WTC11 (cell line): ENCODE measurements around the gene CLTCL1. TPM values are rescaled to one million over a fixed set of nuclear protein-coding genes. Genes with fewer than 3 reads are reported as not detected.
A peak's percentile ranks its signal among the peaks of the same experiment; 100 is the strongest.

Experiments used
- ATAC-seq: fragments of 200-7000 bp; cut with Tn5 transposase; 2 replicates; pipeline ENCODE4 v1.10.0; 2021; ENCODE audit warnings: mild to moderate bottlenecking, moderate library complexity
- Bru-seq: library from RNA; stranded (reverse); fragments of 400-500 nt; gene quantifications from one replicate; lab custom pipeline; 2021; lab: Mats Ljungman, UMichigan
- CTCF ChIA-PET: fragments of 300-600 bp; sonication (Branson Sonifier 250); formaldehyde crosslinking; loops from one replicate; lab custom pipeline; 2021; ENCODE audit warnings: antibody characterized with exemption; lab: Charles Lee
- POLR2A ChIA-PET: fragments of 350-600 bp; sonication (Branson Sonifier 250); formaldehyde crosslinking; loops from one replicate; lab custom pipeline; 2021; ENCODE audit warnings: antibody characterized with exemption; lab: Charles Lee
- DNase-seq: peaks from one replicate; pipeline ENCODE4 v3.0.0; 2021; ENCODE audit warnings: low spot score
- H3K27ac Mint-ChIP-seq: 2 replicates; pipeline ENCODE4 v1.8.0; 2021; ENCODE audit warnings: mixed read lengths
- H3K27me3 Mint-ChIP-seq: 2 replicates; pipeline ENCODE4 v1.8.0; 2021; ENCODE audit warnings: low read depth, mild to moderate bottlenecking, moderate library complexity, mixed read lengths
- H3K36me3 Mint-ChIP-seq: 2 replicates; pipeline ENCODE4 v1.8.0; 2021; ENCODE audit warnings: mixed read lengths
- H3K4me1 Mint-ChIP-seq: 2 replicates; pipeline ENCODE4 v1.8.0; 2022; ENCODE audit warnings: mixed read lengths
- H3K4me3 Mint-ChIP-seq: 2 replicates; pipeline ENCODE4 v1.8.0; 2021; ENCODE audit warnings: mild to moderate bottlenecking, moderate library complexity, mixed read lengths
- H3K9me3 Mint-ChIP-seq: 2 replicates; pipeline ENCODE4 v1.8.0; 2021; ENCODE audit warnings: mixed read lengths
- ARID4B ChIP-seq: sonication (generic); formaldehyde crosslinking; IDR thresholded peaks from 2 replicates; pipeline ENCODE4 v1.8.0; 2023; ENCODE audit warnings: missing genetic modification reagents, mild to moderate bottlenecking, borderline replicate concordance
- E2F5 ChIP-seq: sonication (generic); formaldehyde crosslinking; IDR thresholded peaks from 2 replicates; pipeline ENCODE4 v1.8.1; 2022; ENCODE audit warnings: mild to moderate bottlenecking, moderate library complexity, missing genetic modification reagents
- FOXK1 ChIP-seq: sonication (generic); formaldehyde crosslinking; IDR thresholded peaks from 2 replicates; pipeline ENCODE4 v1.8.0; 2022; ENCODE audit warnings: mild to moderate bottlenecking, moderate library complexity, missing genetic modification reagents
- FOXP1 ChIP-seq: sonication (generic); formaldehyde crosslinking; IDR thresholded peaks from 2 replicates; pipeline ENCODE4 v1.8.0; 2022; ENCODE audit warnings: missing genetic modification reagents, mild to moderate bottlenecking, moderate library complexity, borderline replicate concordance
- FOXP4 ChIP-seq: sonication (generic); formaldehyde crosslinking; IDR thresholded peaks from 2 replicates; pipeline ENCODE4 v1.8.0; 2022; ENCODE audit warnings: mild to moderate bottlenecking, missing genetic modification reagents
- GTF2I ChIP-seq: fragments of 250-450 bp; sonication (Bioruptor Pico); conservative IDR thresholded peaks from 2 replicates; pipeline ENCODE4 v1.4.0; 2021; ENCODE audit warnings: mild to moderate bottlenecking
- NFE2L1 ChIP-seq: sonication (generic); formaldehyde crosslinking; IDR thresholded peaks from 2 replicates; pipeline ENCODE4 v1.8.1; 2023; ENCODE audit warnings: missing genetic modification reagents
- NR1H2 ChIP-seq: sonication (generic); formaldehyde crosslinking; IDR thresholded peaks from 2 replicates; pipeline ENCODE4 v1.9.0; 2021; ENCODE audit warnings: mild to moderate bottlenecking, moderate library complexity, missing genetic modification reagents
- NR2C2 ChIP-seq: sonication (generic); formaldehyde crosslinking; IDR thresholded peaks from 2 replicates; pipeline ENCODE4 v1.8.0; 2022; ENCODE audit warnings: mild to moderate bottlenecking, missing genetic modification reagents
- OVOL2 ChIP-seq: fragments of 250-450 bp; sonication (Bioruptor Pico); IDR thresholded peaks from 2 replicates; pipeline ENCODE4 v1.9.0; 2021; ENCODE audit warnings: mild to moderate bottlenecking, borderline replicate concordance
- SP1 ChIP-seq: sonication (generic); formaldehyde crosslinking; conservative IDR thresholded peaks from 2 replicates; pipeline ENCODE4 v1.8.1; 2022; ENCODE audit warnings: missing genetic modification reagents
- TEAD1 ChIP-seq: sonication (generic); formaldehyde crosslinking; IDR thresholded peaks from 2 replicates; pipeline ENCODE4 v1.8.0; 2022; ENCODE audit warnings: mild to moderate bottlenecking, missing genetic modification reagents
- ZNF263 ChIP-seq: sonication (generic); formaldehyde crosslinking; IDR thresholded peaks from 2 replicates; pipeline ENCODE4 v1.8.1; 2022; ENCODE audit warnings: low read depth, mild to moderate bottlenecking, moderate library complexity, missing genetic modification reagents
- ZNF281 ChIP-seq: sonication (generic); formaldehyde crosslinking; IDR thresholded peaks from 2 replicates; pipeline ENCODE4 v1.8.0; 2023; ENCODE audit warnings: mild to moderate bottlenecking, missing genetic modification reagents
- ZNF396 ChIP-seq: fragments of 250-450 bp; sonication (Bioruptor Pico); IDR thresholded peaks from 2 replicates; pipeline ENCODE4 v1.8.0; 2021; ENCODE audit warnings: mild to moderate bottlenecking, moderate library complexity, borderline replicate concordance
- ZNF423 ChIP-seq: fragments of 250-450 bp; sonication (Bioruptor Pico); IDR thresholded peaks from 2 replicates; pipeline ENCODE4 v2.1.2; 2022; ENCODE audit warnings: mild to moderate bottlenecking, moderate library complexity
- long read RNA-seq, 3 experiments: library from RNA in 1 of 3; library from capped mRNA in 1 of 3; library from polyadenylated mRNA in 1 of 3; unstranded in 2 of 3; stranded (forward) in 1 of 3; transcript quantifications; one replicate each; pipeline ENCODE4 v2.0.0, GENCODE V29; 2021
- total RNA-seq: library from RNA; stranded (reverse); gene quantifications from 3 replicates; pipeline ENCODE4 v1.2.3, GENCODE V29; 2021

Gene CLTCL1
- total RNA-seq (15.5 to 19.3 TPM (median 16.9 TPM) in 3 replicates), Bru-seq, nascent RNA (percentile 60 among the genes with signal in this experiment)
- long read RNA-seq, experiment 1, full-length matches to known transcripts, result 11 of 40 reads
- long read RNA-seq, experiment 1, partial matches to known transcripts, result 15 of 40 reads
- long read RNA-seq, experiment 1, other reads (novel, unspliced or antisense), result 14 of 40 reads
- long read RNA-seq, experiment 2, full-length matches to known transcripts, result 1 of 11 reads
- long read RNA-seq, experiment 2, partial matches to known transcripts, result 4 of 11 reads
- long read RNA-seq, experiment 2, other reads (novel, unspliced or antisense), result 6 of 11 reads
- long read RNA-seq, experiment 3, partial matches to known transcripts, result 0 of 1 reads
- long read RNA-seq, experiment 3, other reads (novel, unspliced or antisense), result 1 of 1 reads

- Mint-ChIP-seq H3K4me3 (peak within 1 kb of the TSS; percentile 91), H3K4me1 (peaks cover 24% of the 10 kb centered on the region), H3K9me3 (no peaks in the 10 kb centered on the region), H3K36me3 (no peaks in the 10 kb centered on the region), H3K27me3 (peaks cover 25% of the 10 kb centered on the region), H3K27ac (no peak within 1 kb of the TSS)
- DNase-seq, result peak; percentile 84
- peak; percentile 74 for ATAC-seq
- POLR2A ChIA-PET, result interaction anchor here (0.6 to 1.5 kb wide), 3 partner anchors 8 to 118 kb away, joined by 3 to 4 read pairs (median 4); partner anchors contain the start of gene SLC25A1
- no peak for TF ChIP-seq NFE2L1
- 0 out of 2 replicates have a peak, but pooled peaks have one; percentile 12 for TF ChIP-seq TEAD1
- TF ChIP-seq ARID4B (CRISPR knock-in tag), result peak; percentile 37; the same call in 1 of the 2 replicates
- TF ChIP-seq FOXP1 (CRISPR knock-in tag), result 0 out of 2 replicates have a peak, but pooled peaks have one; percentile 18
- TF ChIP-seq SP1, result peak; percentile 91
- TF ChIP-seq ZNF263 (CRISPR knock-in tag), result 0 out of 2 replicates have a peak, but pooled peaks have one; percentile 44
- TF ChIP-seq ZNF396 (CRISPR knock-in tag), result no peak
- CTCF ChIA-PET, result interaction anchor here (0.6 to 2.2 kb wide), 7 partner anchors 8 to 338 kb away, joined by 3 to 19 read pairs (median 4); partner anchors contain the start of gene SLC25A1
Observed at GRCh38 chr22:19291580-19292457, at the start of gene CLTCL1. Gene CLTCL1 (minus strand): TSS chr22:19291719. CDS start chr22:19291641, 78 bp downstream.

- Mint-ChIP-seq H3K27me3 (no peaks in the 10 kb centered on the region), H3K4me1 (no peaks in the 10 kb centered on the region), H3K36me3 (peaks cover 74% of the 10 kb centered on the region), H3K27ac (no peak overlapping the region), H3K4me3 (no peak overlapping the region), H3K9me3 (0 out of 2 replicates have a peak, but pooled peaks cover 10% of the 10 kb centered on the region)
- ATAC-seq, result no peak
- CTCF ChIA-PET, result interaction anchor here (2.9 kb wide), 1 partner anchor 37 kb away, joined by 9 read pairs; no protein-coding TSS in a partner anchor
- POLR2A ChIA-PET, result no interaction called here
- no peak for DNase-seq
- no peak for TF ChIP-seq NR2C2 (CRISPR knock-in tag)
- no peak for TF ChIP-seq NR1H2
- TF ChIP-seq ZNF281 (CRISPR knock-in tag), result no peak
- TF ChIP-seq ARID4B (CRISPR knock-in tag), result no peak
- no peak for TF ChIP-seq E2F5
- no peak for TF ChIP-seq FOXP4 (CRISPR knock-in tag)
- no peak for TF ChIP-seq GTF2I (CRISPR knock-in tag)
- no peak for TF ChIP-seq FOXK1 (CRISPR knock-in tag)
- TF ChIP-seq OVOL2, result no peak
- no peak for TF ChIP-seq ZNF423 (CRISPR knock-in tag)
Observed at GRCh38 chr22:19337137-19337536, 45.6 kb upstream of the CLTCL1 start.
